TTC549 (cell line): ENCODE measurements around the gene CALM3.

Experiments
- FAIRE-seq: peaks from 2 replicates; lab custom pipeline; 2012; peaks lifted over from hg19 to GRCh38; lab: Jason Lieb, UNC

The CALM3 gene

GRCh38 chr19:46639358-46640182 is 38.4 kb downstream of the CALM3 start:
- no peak for FAIRE-seq

DNA sequence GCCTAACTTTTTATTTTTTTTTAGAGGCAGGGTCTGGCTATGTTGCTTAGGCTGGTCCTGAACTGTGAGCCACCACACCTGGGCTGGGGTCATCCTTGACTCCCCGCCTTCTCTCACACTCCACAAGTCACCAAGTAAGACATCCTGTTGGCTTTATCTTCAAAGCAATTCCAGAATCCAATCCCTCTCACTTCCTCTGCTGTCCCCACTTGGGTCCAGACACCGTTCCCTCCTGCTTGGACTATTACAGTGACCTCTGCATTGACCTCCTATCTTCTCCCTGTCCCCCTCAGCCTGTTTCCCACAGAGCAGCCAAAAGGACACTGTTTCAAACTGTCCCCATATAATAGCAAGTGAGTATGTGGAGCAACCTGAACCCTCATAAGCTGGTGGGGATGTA is 39.5 kb downstream of the CALM3 start:
- FAIRE-seq: no peak

DNA sequence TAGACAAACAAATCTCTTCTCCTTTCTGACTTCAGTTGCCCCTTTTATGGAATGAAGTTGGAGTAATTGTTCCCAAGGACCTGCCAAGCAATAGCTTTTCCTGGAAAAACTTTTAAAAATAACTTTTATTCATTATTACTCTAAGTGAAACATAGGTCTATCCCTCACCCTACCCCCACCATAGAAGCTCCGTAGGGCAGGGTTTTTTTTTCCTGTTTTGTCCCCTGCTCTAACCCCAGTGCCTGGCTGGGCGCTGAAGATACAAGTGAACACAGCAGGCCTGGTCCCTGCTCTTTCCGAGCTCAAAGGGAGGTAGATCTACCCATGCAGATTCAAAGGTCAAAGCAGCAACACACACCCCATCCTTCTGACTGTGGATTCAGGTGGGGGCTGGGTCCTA is 43.6 kb downstream of the CALM3 start:
- FAIRE-seq: no peak

- no peak for FAIRE-seq
Measured at GRCh38 chr19:46646402-46646801, 45.3 kb downstream of the CALM3 start.

DNA sequence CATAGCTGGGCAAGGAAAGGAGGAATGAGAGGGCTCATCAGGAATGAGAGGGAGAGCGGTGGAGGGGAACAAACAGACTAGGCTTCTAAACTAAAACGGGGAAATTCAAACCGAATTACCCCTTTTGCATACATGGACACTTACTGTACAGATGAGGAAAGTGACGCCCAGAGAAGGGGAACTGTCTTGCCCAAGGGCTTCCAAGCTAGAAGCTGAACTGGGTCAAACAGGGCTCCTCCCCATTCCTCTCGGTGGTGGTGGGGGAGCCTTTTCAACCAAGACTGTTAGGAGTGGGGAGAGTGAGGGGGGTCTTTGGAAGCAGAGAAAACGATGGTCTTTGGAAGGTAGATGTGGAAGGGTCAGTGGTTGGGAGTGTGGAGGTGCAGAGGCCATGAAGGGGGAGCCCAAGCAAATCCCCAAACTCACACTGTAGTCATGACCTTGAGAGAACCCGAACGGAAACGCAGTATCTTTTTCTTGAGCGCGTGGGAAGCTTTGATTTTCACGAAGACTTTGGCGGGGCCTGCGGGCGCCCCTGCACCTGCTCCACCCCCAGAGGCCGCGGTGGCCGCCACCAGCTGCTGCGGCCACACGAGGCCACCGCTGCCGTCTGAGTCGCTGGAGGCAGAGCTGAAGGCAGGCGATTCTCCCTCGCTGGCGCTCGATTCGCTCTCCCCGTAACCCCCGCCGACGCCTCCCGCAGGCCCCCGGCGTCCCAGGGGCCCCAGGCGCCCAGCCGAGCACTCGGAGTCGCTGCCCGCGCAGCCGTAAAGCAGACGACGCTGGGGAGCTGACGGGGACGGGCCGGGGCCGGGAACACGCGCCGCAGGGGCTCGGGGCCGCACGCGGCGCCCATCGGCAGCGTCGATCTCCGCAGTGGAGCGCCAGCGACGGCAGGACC is 47.2 kb downstream of the CALM3 start:
- no peak for FAIRE-seq

DNA sequence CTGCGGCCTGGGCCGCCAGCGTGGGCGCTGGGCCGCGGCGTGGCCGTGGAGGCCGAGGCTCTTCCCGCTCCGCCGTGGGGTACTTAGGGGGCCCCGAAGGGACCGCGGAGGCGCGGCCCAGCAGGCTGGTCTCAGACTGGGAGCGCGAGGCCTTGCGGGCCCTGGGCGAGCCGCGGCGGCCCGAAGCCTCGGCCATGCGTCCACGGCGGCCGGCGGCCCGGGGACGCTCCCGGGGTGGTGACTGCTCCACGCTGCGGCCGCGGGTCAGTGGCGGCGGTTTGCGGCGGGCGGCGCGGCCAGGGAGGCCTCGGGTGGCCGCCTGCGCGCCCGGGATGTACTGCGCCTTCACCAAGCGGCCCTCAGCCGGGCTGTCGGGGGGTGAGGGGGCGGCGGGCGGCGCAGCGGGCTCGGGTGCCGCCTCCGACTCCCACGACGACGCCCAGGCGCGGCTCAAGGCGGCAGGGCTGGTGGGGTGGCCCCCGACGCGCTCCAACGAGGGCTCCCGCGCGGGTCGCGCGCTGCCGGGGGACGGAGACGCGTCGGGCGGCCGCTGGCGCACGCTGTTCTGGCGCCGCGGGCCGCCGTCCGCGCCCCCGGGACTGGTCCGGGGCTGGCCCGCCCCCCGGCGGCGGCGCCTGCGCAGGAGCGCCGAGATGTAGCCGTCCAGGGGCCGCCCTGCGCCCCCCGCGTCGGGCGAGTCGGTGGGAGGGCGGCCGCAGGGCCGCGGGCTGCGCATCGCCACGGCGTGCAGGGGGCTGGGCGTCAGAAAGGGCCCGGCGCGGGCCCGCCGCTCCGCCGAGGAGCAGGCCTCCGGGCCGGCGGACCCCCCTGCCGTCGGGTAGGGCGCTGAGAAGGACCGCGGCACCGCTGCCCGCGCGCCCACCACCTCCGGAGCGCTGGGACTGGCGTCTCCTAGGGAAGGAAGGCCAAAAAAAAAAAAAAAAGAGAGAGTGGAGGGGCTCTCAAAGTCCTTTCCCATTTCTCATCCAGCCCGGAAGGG is 48.1 kb downstream of the CALM3 start:
- FAIRE-seq: no peak

DNA sequence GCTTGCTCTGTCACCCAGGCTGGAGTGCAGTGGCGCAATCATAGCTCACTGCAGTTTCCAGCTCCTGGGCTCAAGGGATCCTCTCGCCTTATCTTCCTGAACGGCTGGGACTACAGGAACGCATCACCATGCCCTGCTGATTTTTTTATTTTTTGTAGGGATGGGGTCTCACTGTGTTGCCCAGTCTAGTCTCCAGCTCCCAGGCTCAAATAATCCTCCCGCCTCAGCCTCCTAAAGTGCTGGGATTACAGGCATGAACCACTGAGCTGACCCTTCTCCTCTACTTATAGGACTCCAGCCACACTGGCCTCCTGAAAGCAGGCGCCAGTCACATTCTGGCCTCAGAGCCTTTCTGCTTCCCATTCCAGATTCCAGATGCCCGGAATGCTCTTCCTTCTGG is 49.3 kb downstream of the CALM3 start:
- no peak for FAIRE-seq

DNA sequence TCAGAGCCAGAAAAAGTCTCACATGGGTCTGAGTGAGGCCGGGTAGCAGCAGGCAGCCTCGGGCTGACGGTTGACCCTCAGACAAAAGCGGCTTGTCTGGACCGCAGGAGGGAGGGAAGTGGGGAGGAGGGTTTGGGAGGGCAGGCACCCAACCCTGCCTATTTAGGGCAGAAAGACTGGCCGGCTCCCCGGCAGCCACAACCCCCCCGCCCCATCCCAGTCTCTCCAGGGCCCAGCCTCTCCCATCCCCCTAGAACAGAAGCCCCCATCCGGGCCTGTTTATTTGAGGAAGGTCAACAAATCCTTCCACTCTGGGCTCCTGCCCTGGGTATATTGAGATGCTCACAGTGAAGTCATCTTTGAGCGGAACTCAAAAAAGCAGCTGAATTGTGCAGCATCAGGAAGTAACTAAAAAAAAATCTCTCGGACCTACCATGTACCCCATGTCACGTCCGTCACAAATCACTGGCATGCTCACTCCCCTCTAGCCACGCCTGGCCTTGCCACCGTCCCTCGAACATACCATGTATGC is 53.6 kb downstream of the CALM3 start:
- FAIRE-seq: no peak

- FAIRE-seq: no peak
Measured at GRCh38 chr19:46656541-46656940, 55.4 kb downstream of the CALM3 start.

GRCh38 chr19:46659151-46660007 is 58.2 kb downstream of the CALM3 start:
- FAIRE-seq: no peak

DNA sequence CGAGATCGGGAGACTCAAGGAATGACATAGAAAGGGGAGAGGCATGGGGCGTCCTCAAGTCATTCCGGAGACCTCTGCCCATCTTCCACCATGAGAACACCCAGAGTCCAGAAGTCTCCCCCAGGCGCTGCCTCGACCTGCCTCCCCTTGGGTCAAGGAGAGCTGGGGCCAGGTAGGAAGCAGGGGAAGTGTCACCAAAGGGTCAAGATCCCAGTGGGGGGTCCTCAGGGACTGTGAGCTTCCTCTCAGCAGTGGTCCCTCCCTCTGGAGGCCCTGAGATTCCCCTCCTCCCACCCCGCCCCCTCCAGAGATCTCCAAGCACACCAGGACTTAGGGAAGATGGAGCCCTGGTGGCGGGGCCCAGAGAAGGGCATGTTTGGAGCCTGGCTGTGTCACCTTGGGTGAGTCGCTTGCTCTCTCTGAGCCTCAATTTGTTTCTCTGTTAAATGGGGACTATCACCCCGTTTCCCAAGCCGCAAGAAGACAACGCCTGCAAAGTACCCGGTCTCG is 58.9 kb downstream of the CALM3 start:
- no peak for FAIRE-seq
